Type B pancreatic cell (in vitro differentiated cells): Measurements from ENCODE around the gene STAT6. TPM values are rescaled to one million over a fixed set of nuclear protein-coding genes. Genes with fewer than 3 reads are reported as not detected.
A peak's percentile ranks its signal among the peaks of the same experiment; 100 is the strongest.

ENCODE experiments used
- DNase-seq: peaks from one replicate; pipeline ENCODE4 v3.0.0; 2021; ENCODE audit warnings: mixed read lengths; ENCODE audit not compliant: unreplicated experiment; ENCODE audit errors: extremely low spot score
- H3K27ac Mint-ChIP-seq: 2 replicates; pipeline ENCODE4 v1.8.0; 2021; ENCODE audit warnings: mild to moderate bottlenecking, mixed read lengths
- H3K27me3 Mint-ChIP-seq: 2 replicates; pipeline ENCODE4 v1.8.0; 2021; ENCODE audit warnings: mixed read lengths
- H3K36me3 Mint-ChIP-seq: 2 replicates; pipeline ENCODE4 v1.8.0; 2021; ENCODE audit warnings: mixed read lengths
- H3K4me1 Mint-ChIP-seq: one replicate; pipeline ENCODE4 v1.8.0; 2021; ENCODE audit warnings: mixed read lengths; ENCODE audit not compliant: unreplicated experiment
- H3K4me3 Mint-ChIP-seq: 2 replicates; pipeline ENCODE4 v1.8.0; 2021; ENCODE audit warnings: mild to moderate bottlenecking, mixed read lengths
- H3K9me3 Mint-ChIP-seq: 2 replicates; pipeline ENCODE4 v1.8.0; 2021; ENCODE audit warnings: mixed read lengths
- total RNA-seq: library from RNA; stranded (reverse); gene quantifications from 2 replicates; pipeline ENCODE4 v1.2.1, GENCODE V29; 2021; ENCODE audit warnings: low replicate concordance
- TF ChIP-seq, protein P1 (sequence below): fragments of 200-600 bp; sonication (generic); conservative IDR thresholded peaks from 2 replicates; pipeline ENCODE4 v1.5.0; 2021; ENCODE audit warnings: antibody characterized with exemption, mild to moderate bottlenecking

The STAT6 gene
- total RNA-seq, 1 donor from 2014 or later: 83.4 TPM

DNA sequence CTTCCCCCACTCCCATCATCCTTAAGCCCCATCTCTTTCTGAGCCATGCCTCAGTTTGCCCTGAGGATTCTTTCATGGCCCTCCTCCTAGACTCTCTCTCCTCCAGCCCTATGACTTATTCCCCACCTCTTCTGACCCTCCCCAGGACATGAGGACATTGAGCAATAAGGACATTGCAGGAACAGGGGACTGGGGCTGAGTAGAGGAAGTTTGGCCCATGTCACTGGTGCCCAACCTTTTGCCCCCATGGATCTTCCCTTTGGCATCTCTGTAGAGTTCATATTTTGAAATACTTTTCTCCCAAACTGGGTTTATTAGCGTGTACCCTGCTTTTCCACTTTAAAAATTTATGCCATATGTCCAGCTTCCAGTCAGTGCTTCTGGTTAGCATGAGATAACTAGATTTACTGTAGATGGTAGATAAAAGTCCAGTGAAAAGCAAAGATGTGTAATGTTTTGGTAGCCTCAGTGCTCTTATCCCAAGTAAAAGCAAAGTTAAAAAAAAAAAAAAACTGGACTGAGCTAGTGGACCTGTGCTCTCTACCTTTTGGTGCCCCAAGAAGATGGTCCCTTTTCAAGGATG is 42.3 kb upstream of the STAT6 start:
- TF ChIP-seq, protein P1, sequence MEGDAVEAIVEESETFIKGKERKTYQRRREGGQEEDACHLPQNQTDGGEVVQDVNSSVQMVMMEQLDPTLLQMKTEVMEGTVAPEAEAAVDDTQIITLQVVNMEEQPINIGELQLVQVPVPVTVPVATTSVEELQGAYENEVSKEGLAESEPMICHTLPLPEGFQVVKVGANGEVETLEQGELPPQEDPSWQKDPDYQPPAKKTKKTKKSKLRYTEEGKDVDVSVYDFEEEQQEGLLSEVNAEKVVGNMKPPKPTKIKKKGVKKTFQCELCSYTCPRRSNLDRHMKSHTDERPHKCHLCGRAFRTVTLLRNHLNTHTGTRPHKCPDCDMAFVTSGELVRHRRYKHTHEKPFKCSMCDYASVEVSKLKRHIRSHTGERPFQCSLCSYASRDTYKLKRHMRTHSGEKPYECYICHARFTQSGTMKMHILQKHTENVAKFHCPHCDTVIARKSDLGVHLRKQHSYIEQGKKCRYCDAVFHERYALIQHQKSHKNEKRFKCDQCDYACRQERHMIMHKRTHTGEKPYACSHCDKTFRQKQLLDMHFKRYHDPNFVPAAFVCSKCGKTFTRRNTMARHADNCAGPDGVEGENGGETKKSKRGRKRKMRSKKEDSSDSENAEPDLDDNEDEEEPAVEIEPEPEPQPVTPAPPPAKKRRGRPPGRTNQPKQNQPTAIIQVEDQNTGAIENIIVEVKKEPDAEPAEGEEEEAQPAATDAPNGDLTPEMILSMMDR: no peak
- no peaks in the 10 kb centered on the region for H3K9me3 Mint-ChIP-seq
- H3K4me1 Mint-ChIP-seq: peaks cover 41% of the 10 kb centered on the region
- no peak overlapping the region for H3K27ac Mint-ChIP-seq
- H3K27me3 Mint-ChIP-seq: no peaks in the 10 kb centered on the region
- H3K4me3 Mint-ChIP-seq: no peak overlapping the region
- H3K36me3 Mint-ChIP-seq: peaks cover 40% of the 10 kb centered on the region
- DNase-seq: no peak

DNA sequence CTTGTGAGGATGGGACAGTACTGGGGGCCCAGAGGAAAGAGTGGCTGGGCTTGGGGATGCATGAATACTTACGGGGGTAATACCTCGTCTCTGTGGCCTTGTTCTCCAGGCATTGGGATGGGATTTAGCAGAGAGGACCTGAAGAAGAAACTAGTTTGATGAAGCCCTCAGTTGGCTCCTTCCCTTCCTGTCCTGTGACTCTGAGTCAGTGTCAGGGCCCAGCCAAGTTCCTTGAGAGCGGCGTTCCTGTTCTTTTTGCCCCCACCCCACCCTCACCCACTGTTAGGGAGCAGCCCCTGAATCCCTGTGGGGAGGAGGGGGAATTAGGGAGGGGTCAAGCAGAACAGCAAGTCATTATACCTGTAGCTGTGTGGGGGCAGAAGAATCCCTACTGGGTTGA is 41.5 kb upstream of the STAT6 start:
- H3K27ac Mint-ChIP-seq: no peak overlapping the region
- TF ChIP-seq, protein P1: no peak
- no peaks in the 10 kb centered on the region for H3K27me3 Mint-ChIP-seq
- H3K9me3 Mint-ChIP-seq: no peaks in the 10 kb centered on the region
- H3K4me3 Mint-ChIP-seq: no peak overlapping the region
- H3K4me1 Mint-ChIP-seq: peaks cover 42% of the 10 kb centered on the region
- peaks cover 37% of the 10 kb centered on the region for H3K36me3 Mint-ChIP-seq
- no peak for DNase-seq

DNA sequence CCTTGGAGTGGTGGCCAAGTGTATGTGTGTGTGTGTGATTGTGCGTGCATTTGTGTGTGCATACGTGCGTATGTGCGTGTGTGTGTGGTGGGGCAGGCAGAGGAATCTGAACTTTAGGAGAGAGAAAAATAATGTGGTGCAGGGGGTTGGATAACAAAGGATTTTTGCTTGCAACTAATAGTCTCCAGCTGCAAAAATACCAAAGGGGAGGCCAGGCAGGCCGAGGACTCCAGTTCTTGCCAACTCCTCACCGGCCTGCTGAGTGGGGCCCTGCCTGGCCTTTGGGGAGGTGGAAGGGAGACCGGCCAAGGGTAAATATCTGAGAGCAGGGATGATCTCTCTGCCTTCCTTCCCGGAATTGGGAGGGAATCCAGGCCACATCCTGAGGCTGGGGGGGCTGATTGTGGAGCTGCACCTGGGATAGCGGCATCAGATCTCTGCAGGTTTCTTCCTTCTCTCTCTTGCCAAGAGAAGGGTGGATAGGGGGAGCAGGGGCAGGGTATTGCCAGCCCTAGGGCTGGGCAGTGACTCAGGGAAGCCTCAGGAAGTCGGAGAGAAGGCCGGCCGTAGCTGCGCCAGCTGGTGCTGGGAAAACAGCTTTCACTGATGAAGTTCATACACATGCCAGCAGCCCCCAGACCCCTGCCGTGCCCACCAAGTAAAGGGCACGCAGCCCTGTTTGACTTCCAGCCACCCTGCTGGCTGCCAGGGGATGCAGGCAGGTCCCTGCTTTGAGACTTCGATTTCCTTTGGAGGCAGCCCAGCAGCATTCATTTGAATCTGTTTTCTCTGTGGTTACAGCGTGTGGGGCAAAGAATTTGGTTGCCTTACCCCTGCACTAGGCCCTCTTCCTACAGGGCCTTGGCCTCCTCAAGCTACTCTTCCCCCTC is 40.8 kb upstream of the STAT6 start:
- H3K4me3 Mint-ChIP-seq: peak overlapping the region; percentile 26
- no peak for DNase-seq
- peaks cover 33% of the 10 kb centered on the region for H3K36me3 Mint-ChIP-seq
- H3K4me1 Mint-ChIP-seq: peaks cover 46% of the 10 kb centered on the region
- no peaks in the 10 kb centered on the region for H3K27me3 Mint-ChIP-seq
- H3K9me3 Mint-ChIP-seq: no peaks in the 10 kb centered on the region
- peak overlapping the region; percentile 51 for H3K27ac Mint-ChIP-seq
- TF ChIP-seq, protein P1: no peak

DNA sequence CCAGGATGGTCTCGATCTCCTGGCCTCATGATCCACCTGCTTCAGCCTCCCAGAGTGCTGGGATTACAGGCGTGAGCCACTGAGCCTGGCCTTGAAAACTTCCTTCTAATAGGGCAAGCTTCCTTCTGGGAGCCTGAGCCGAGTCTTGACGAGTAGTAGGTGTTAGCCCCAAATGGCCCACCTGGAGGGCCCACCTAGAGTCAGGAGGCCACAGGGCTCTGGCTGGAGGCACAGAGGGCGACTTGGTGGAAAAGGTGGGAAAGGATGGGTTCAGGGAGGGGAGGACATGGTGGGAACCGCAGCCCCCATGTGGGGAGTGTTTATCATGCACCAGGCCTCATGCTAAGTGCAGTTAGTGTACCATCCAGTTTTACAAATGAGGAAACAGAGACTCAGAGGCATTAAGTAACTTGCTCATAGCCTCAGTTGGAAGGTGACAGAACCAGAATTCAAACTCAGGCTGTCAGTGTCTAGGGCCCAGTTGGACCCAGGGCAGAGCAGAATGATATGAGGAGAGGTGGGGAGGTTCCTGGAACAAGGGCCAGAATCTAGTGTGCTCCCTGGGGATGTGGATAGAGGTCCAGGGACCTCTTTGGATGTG is 39.3 kb upstream of the STAT6 start:
- H3K27me3 Mint-ChIP-seq: no peaks in the 10 kb centered on the region
- H3K4me3 Mint-ChIP-seq: no peak overlapping the region
- H3K4me1 Mint-ChIP-seq: peaks cover 58% of the 10 kb centered on the region
- H3K36me3 Mint-ChIP-seq: peaks cover 30% of the 10 kb centered on the region
- no peaks in the 10 kb centered on the region for H3K9me3 Mint-ChIP-seq
- no peak overlapping the region for H3K27ac Mint-ChIP-seq
- TF ChIP-seq, protein P1: no peak
- DNase-seq: no peak

DNA sequence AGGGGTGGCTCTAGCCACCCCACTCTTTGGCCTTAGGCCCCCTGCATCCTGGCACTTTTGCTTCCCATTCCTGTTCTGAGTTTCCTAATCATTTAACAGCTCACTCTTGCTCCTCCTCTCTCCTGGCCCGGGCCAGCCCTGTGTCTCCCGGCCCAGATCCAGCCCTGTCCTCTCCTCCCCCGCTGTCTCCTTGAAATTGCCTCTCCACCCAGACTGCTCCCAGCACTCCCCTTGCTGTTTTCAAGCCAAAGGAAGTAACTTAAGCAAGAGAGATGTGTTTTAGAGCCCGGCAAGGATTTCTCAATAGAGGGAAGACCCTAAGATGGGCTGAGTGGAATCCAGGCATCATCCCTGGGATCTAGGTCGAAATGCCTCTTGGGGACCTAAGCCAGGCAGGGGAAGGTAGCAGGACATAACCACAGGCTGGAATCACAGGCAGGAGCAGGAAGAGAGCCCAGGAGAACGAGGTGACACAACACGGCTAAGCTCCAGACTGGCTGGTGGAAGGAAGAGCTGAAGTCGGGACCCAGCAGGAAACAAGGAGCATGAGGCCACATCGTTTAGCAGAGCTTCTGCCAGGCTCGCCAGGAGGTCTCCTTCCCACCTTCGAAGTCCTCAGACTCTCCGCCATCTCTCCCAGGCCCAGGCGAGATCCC is 38.2 kb upstream of the STAT6 start:
- H3K9me3 Mint-ChIP-seq: no peaks in the 10 kb centered on the region
- H3K4me3 Mint-ChIP-seq: no peak overlapping the region
- H3K27me3 Mint-ChIP-seq: no peaks in the 10 kb centered on the region
- TF ChIP-seq, protein P1: no peak
- H3K27ac Mint-ChIP-seq: peak overlapping the region; percentile 79
- peaks cover 56% of the 10 kb centered on the region for H3K4me1 Mint-ChIP-seq
- peaks cover 24% of the 10 kb centered on the region for H3K36me3 Mint-ChIP-seq
- no peak for DNase-seq
